NB4 (cell line): ENCODE measurements around the gene NIM1K.

ENCODE experiments used
- CTCF ChIP-seq: IDR thresholded peaks from one replicate; pipeline ENCODE4 v1.5.1; 2012; ENCODE audit warnings: low read depth, low read length
- MAX ChIP-seq: IDR thresholded peaks from 2 replicates; pipeline ENCODE4 v1.6.1; 2011; ENCODE audit warnings: low read depth, low read length
- MYC ChIP-seq: IDR thresholded peaks from 2 replicates; pipeline ENCODE4 v1.6.1; 2011; ENCODE audit warnings: low read depth, low read length
- POLR2A ChIP-seq: IDR thresholded peaks from 2 replicates; pipeline ENCODE4 v1.6.1; 2011; ENCODE audit warnings: mild to moderate bottlenecking; ENCODE audit not compliant: insufficient read length; ENCODE audit errors: extremely low read depth

DNA sequence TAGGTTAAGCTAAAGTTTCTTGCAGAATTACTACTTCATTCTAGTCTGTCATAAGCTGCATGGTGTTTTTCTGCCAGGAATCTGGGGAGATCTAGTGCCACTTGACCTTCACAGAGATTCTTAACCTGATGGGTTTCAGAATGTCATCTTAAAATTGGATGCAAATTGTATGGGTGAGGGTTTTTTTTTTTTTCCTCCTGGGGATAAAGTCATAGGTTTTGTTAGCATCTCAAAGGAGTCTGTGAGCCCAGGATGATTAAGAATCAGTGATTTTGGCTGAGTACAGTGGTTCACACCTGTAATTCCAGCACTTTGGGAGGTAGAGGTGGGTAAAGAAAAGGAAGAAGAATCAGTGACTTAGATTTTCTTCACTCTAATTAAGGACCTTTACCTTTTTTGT lies 51.2 kb downstream of the NIM1K start:
- no peak for TF ChIP-seq POLR2A
- TF ChIP-seq CTCF, result no peak
- TF ChIP-seq MAX, result no peak
- no peak for TF ChIP-seq MYC
